Erythroblast (primary cell): ENCODE measurements around the gene EEA1.

Source experiments
- GATA1 ChIP-seq: IDR thresholded peaks from 2 replicates; pipeline ENCODE4 v1.6.1; 2011; ENCODE audit warnings: low read depth, mild to moderate bottlenecking, control low read depth, low read length, moderate library complexity
- POLR2A ChIP-seq: IDR thresholded peaks from 2 replicates; pipeline ENCODE4 v1.6.1; 2011; ENCODE audit warnings: mild to moderate bottlenecking, low read length

GRCh38 chr12:92828565-92828964 lies 100.5 kb downstream of the EEA1 start:
- no peak for TF ChIP-seq POLR2A
- TF ChIP-seq GATA1: no peak
